GM12874 (cell line): ENCODE results near the gene CHTF8.

Source experiments
- TF ChIP-seq, protein P1 (sequence below): IDR thresholded peaks from 2 replicates; pipeline ENCODE4 v1.5.1; 2011; ENCODE audit warnings: low read depth, mild to moderate bottlenecking, control low read depth, low read length, moderate library complexity; ENCODE audit not compliant: insufficient read depth

Gene CHTF8

GRCh38 chr16:69118994-69119393 lies 13.4 kb downstream of the CHTF8 start:
- TF ChIP-seq, protein P1, sequence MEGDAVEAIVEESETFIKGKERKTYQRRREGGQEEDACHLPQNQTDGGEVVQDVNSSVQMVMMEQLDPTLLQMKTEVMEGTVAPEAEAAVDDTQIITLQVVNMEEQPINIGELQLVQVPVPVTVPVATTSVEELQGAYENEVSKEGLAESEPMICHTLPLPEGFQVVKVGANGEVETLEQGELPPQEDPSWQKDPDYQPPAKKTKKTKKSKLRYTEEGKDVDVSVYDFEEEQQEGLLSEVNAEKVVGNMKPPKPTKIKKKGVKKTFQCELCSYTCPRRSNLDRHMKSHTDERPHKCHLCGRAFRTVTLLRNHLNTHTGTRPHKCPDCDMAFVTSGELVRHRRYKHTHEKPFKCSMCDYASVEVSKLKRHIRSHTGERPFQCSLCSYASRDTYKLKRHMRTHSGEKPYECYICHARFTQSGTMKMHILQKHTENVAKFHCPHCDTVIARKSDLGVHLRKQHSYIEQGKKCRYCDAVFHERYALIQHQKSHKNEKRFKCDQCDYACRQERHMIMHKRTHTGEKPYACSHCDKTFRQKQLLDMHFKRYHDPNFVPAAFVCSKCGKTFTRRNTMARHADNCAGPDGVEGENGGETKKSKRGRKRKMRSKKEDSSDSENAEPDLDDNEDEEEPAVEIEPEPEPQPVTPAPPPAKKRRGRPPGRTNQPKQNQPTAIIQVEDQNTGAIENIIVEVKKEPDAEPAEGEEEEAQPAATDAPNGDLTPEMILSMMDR = no peak

GRCh38 chr16:69118468-69118867 lies 13.9 kb downstream of the CHTF8 start:
- TF ChIP-seq, protein P1 = no peak

DNA sequence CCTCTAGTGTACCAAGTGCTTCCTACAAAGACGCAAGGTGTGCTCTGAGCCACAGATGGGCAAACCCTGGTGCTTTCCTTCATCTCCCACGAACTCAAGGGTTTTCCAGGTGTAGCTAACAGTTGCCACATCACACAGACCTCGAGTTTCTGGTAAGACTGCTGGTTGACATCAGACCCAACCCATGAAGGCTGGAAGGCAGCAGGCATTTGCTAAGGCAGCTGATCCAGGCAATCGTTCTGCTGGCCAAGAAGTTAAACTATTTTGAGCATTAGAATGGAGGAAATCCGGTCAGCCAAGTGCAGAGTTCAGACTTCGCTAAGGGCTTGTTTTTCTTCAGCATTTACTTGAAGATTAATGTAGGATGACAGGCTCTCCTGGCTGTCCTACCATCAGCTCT lies 15.5 kb downstream of the CHTF8 start:
- TF ChIP-seq, protein P1 = no peak

GRCh38 chr16:69116256-69116875 lies 16.0 kb downstream of the CHTF8 start:
- TF ChIP-seq, protein P1 = no peak

DNA sequence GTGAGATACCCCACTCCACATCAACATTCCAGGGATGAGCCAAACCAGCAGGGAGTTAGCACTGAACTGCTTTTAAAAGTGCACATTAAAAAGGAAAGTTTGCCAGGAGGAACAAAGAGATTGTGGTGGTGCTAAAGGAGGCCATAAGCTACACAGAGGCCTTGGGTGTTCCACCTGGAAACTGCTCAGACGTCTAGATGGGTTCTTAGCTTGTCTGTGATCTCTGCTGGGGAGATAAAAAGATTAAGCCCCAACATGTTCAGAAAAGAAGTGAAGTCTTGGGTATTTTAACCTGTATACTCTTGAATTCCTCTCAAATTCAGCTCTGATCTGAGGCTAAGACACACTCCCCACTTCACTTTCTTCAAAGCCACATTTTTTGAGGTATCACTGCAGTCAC lies 16.6 kb downstream of the CHTF8 start:
- TF ChIP-seq, protein P1 = no peak

GRCh38 chr16:69115361-69115760 lies 17.0 kb downstream of the CHTF8 start:
- TF ChIP-seq, protein P1 = no peak

DNA sequence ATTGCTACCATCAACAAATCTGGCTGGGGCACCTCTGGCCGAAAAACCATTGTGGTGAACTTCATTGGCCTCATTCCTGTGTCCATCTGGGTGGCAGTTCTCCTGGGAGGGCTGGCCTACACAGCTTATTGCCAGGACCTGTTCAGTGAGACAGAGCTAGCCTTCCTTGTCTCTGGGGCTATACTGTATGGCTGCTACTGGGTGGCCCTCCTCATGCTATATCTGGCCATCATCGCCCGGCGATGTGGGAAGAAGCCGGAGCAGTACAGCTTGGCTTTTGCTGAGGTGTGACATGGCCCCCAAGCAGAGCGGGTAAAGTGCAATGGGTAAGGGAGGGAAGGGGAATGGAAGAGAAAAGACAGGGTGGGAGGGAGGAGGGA lies 17.4 kb downstream of the CHTF8 start:
- TF ChIP-seq, protein P1 = no peak
